GM12878 (cell line): ENCODE results near the gene TLX2. TPM values are rescaled to one million over a fixed set of nuclear protein-coding genes. Genes with fewer than 3 reads are reported as not detected.

Experiments used
- ATAC-seq: fragments of 200-7000 bp; cut with Tn5 transposase; 3 replicates; pipeline ENCODE4 v1.9.1; 2020; ENCODE audit warnings: mild to moderate bottlenecking, moderate library complexity
- BruUV-seq: library from RNA; stranded (reverse); fragments of 400-500 nt; replicated peaks from 2 replicates; lab custom pipeline; 2021; lab: Mats Ljungman, UMichigan
- CTCF ChIA-PET: fragments of 300-600 bp; sonication (Branson Sonifier 250); formaldehyde crosslinking; extraction: SDS; loops from one replicate; lab custom pipeline; 2021; ENCODE audit warnings: inconsistent platforms; lab: Yijun Ruan, JAX
- POLR2A ChIA-PET: fragments of 350-600 bp; formaldehyde crosslinking; extraction: SDS; loops from one replicate; lab custom pipeline; 2021; ENCODE audit warnings: inconsistent platforms; lab: Charles Lee
- RAD21 ChIA-PET: fragments of 300-600 bp; sonication (Branson Sonifier 250); formaldehyde crosslinking; loops from one replicate; lab custom pipeline; 2023; ENCODE audit warnings: antibody characterized with exemption; ENCODE audit not compliant: unreplicated experiment; lab: Charles Lee
- SMC1A ChIA-PET: fragments of 300-600 bp; sonication (Branson Sonifier 250); formaldehyde crosslinking; loops from one replicate; lab custom pipeline; 2023; ENCODE audit not compliant: unreplicated experiment, uncharacterized antibody; lab: Charles Lee
- DNase-seq: peaks from one replicate; pipeline ENCODE4 v3.0.0-alpha.2; 2011; ENCODE audit warnings: low read depth, low spot score
- FAIRE-seq: peaks from 3 replicates; lab custom pipeline; 2011; peaks lifted over from hg19 to GRCh38; lab: Jason Lieb, UNC
- H2AFZ ChIP-seq: 2 replicates; pipeline ENCODE4 v1.6.0; 2011; ENCODE audit warnings: low read depth, low read length, control low read depth; ENCODE audit not compliant: control insufficient read depth
- H3K27ac ChIP-seq: 2 replicates; pipeline ENCODE4 v1.5.1; 2011; ENCODE audit warnings: control low read depth; ENCODE audit not compliant: control insufficient read depth, insufficient read depth
- H3K27me3 ChIP-seq, 2 experiments: replicated peaks in 1 of 2; 2 replicates each; pipeline versions ENCODE4 v1.6.0 to v1.6.1; 2011; ENCODE audit warnings: low read length in 1 of 2; ENCODE audit not compliant: control insufficient read depth in 2 of 2, insufficient read depth in 2 of 2
- H3K36me3 ChIP-seq, 2 experiments: 2 replicates each; pipeline ENCODE4 v1.5.1; 2011; ENCODE audit warnings: low read length in 1 of 2; ENCODE audit not compliant: control insufficient read depth in 2 of 2, insufficient read depth in 2 of 2
- H3K4me1 ChIP-seq: 2 replicates; pipeline ENCODE4 v1.6.1; 2011; ENCODE audit warnings: mild to moderate bottlenecking, low read length, moderate library complexity, mixed read lengths; ENCODE audit not compliant: control insufficient read depth, insufficient read depth
- H3K4me2 ChIP-seq: 2 replicates; pipeline ENCODE4 v1.6.0; 2011; ENCODE audit warnings: control low read depth; ENCODE audit not compliant: control insufficient read depth, insufficient read depth
- H3K4me3 ChIP-seq: fragments of 200-600 bp; sonication (generic); 2 replicates; pipeline ENCODE4 v1.5.1; 2016
- H3K79me2 ChIP-seq: 2 replicates; pipeline ENCODE4 v1.6.0; 2011; ENCODE audit warnings: low read length; ENCODE audit not compliant: control insufficient read depth, insufficient read depth
- H3K9ac ChIP-seq: 2 replicates; pipeline ENCODE4 v1.8.0; 2011; ENCODE audit warnings: low read length, control low read depth, mixed read lengths; ENCODE audit not compliant: control insufficient read depth, insufficient read depth
- H3K9me3 ChIP-seq: replicated peaks from 3 replicates; pipeline ENCODE4 v1.5.1; 2011; ENCODE audit warnings: mild to moderate bottlenecking, low read length; ENCODE audit not compliant: control insufficient read depth, insufficient read depth
- H4K20me1 ChIP-seq: 2 replicates; pipeline ENCODE4 v1.6.0; 2011; ENCODE audit not compliant: control insufficient read depth, insufficient read depth
- EZH2 ChIP-seq: IDR thresholded peaks from 2 replicates; pipeline ENCODE4 v1.6.1; 2012; ENCODE audit warnings: low read depth, mild to moderate bottlenecking, control low read depth, inconsistent platforms, low read length, borderline replicate concordance; ENCODE audit not compliant: control insufficient read depth
- POLR2A ChIP-seq: IDR thresholded peaks from 2 replicates; pipeline ENCODE4 v1.6.1; 2011; ENCODE audit warnings: low read depth, mild to moderate bottlenecking, low read length
- POU2F2 ChIP-seq: IDR thresholded peaks from 3 replicates; pipeline ENCODE4 v1.6.1; 2011; ENCODE audit warnings: low read depth, mild to moderate bottlenecking, low read length, borderline replicate concordance
- SRF ChIP-seq, 2 experiments: IDR thresholded peaks; 2 replicates each; pipeline ENCODE4 v1.6.1; 2011; ENCODE audit warnings: low read depth in 2 of 2, low read length in 2 of 2, mild to moderate bottlenecking in 1 of 2, moderate library complexity in 1 of 2
- SUZ12 ChIP-seq: fragments of 200-600 bp; sonication (generic); IDR thresholded peaks from one replicate; pipeline ENCODE4 v1.6.1; 2018; ENCODE audit warnings: antibody characterized with exemption, mild to moderate bottlenecking; ENCODE audit not compliant: unreplicated experiment
- ZBED1 ChIP-seq: IDR thresholded peaks from 2 replicates; pipeline ENCODE4 v1.6.1; 2016; ENCODE audit warnings: borderline replicate concordance
- WGBS: methylation state at CpG from one replicate; pipeline ENCODE4 v1.1.6; 2016; ENCODE audit warnings: low lambda C conversion rate; ENCODE audit not compliant: insufficient replicate concordance, insufficient coverage; ENCODE audit errors: missing lambda C conversion rate; 5-methylcytosine and 5-hydroxymethylcytosine counted together
- in situ Hi-C: fragments of 300-500 bp; cut with MboI; formaldehyde crosslinking; loops from 9 replicates; pipeline ENCODE4 v1.14.3; 2018; ENCODE audit warnings: mixed read lengths
- intact Hi-C: fragments of 100-400 bp; cut with micrococcal nuclease; formaldehyde crosslinking; loops from one replicate; pipeline ENCODE4 v1.14.2; 2022; ENCODE audit not compliant: unreplicated experiment
- polyA plus RNA-seq, 11 experiments: library from polyadenylated mRNA; depleted of rRNA in 4 of 11; unstranded in 6 of 11; stranded (reverse) in 5 of 11; fragments of >200 nt; fragmentation: Nextera tagmentation in 4 of 11; fragmentation: Illumina TruSeq in 1 of 11; extraction: Ambion mirVana in 4 of 11; extraction: Trizol in 1 of 11; gene quantifications; 1 replicate in 1 of 11; 2 replicates in 10 of 11; pipeline versions ENCODE4 v1.2.1 to v1.2.3, GENCODE V29; 2011 to 2016; ENCODE audit warnings: inconsistent platforms in 2 of 11, missing spikeins in 2 of 11, low read depth in 1 of 11
- total RNA-seq, 4 experiments: library from RNA; depleted of rRNA in 3 of 4; stranded (reverse); fragments of >200 nt in 3 of 4; fragmentation: Illumina TruSeq in 1 of 4; extraction: Trizol in 1 of 4; gene quantifications; 2 replicates each; pipeline versions ENCODE4 v1.2.1 to v1.2.3, GENCODE V29; 2013 to 2021

TLX2 gene
- total and polyA plus RNA-seq, 10 of the 15 experiments (the other 5 are each of a cell fraction or from before 2014, with no cell fraction given) = 0.06 to 5.5 (median 3.6) TPM; not detected in 1

DNA sequence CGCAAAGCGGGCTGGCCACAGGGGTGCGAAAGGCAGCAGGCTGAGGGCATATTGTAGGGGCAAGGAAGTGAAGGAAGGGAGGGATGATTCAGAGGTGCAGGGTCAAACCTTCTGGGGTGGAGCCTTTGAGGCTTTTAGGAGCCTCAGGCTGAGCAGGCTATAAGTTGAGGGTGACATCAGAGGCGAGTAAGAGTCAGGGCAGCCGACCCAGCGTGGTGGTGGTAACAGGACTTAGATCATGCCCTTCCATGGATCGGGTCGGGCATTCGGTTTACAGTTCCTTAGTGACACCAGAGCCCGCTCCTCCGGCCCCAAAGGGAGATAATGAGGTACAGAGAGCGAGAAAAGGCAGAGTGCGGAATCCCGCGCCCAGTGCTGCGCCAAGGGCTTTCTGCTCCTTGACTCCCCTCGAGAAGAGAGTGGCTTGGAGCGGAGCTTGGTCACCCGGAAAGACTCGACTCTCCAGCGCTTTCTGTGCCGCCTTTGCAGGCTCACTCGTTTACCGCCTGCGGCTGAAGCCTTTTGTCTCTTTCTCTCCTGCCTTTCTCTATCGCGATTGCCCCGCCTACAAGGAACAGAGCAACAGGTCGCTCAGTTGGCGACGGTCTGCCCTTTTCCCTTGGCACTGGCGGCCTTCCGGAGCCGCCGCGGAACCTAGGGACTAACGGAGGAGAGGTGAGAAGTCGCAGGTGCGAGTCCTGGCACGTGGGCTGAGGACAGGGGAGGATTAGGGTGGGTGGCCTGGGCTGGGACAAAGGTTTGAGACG lies 15.6 kb upstream of the TLX2 start:
- H3K4me3 ChIP-seq = peak overlapping the region; percentile 57; the same call in 1 of the 2 replicates
- no TSS peak for BruUV-seq
- no peak for FAIRE-seq
- H2AFZ ChIP-seq = no peak overlapping the region
- ChIA-PET POLR2A (interaction anchor here (0.9 kb wide), 1 partner anchor 78 kb away, joined by 3 read pairs; no protein-coding TSS in a partner anchor), SMC1A (interaction anchor here (1.3 to 7.0 kb wide), 2 partner anchors 59 to 88 kb away, joined by 3 to 71 read pairs; no protein-coding TSS in a partner anchor), CTCF (interaction anchor here (0.6 to 13.9 kb wide), 3 partner anchors 15 to 88 kb away, joined by 3 to 231 read pairs (median 4); partner anchors contain the start of genes CCDC142 and TTC31), RAD21 (no interaction called here)
- H3K79me2 ChIP-seq = no peaks in the 10 kb centered on the region
- peaks cover 15% of the 10 kb centered on the region for H3K4me1 ChIP-seq
- H3K4me2 ChIP-seq = peak overlapping the region; percentile 46
- TF ChIP-seq EZH2 = 0 out of 2 replicates have a peak, but pooled peaks have one; percentile 87
- peak; percentile 89 for TF ChIP-seq SUZ12
- TF ChIP-seq SRF (IDR thresholded peaks at IDR 0.05; ENCODE audit: low read depth in 2 of 2, low read length in 2 of 2) = no peak
- TF ChIP-seq POU2F2 = no peak
- TF ChIP-seq POLR2A = peak; percentile 43; the same call in 1 of the 2 replicates
- TF ChIP-seq ZBED1 = peak; percentile 57; the same call in 1 of the 2 replicates
- no peaks in the 10 kb centered on the region; a peak in 2 of 4 replicates for H3K36me3 ChIP-seq
- H3K9ac ChIP-seq = no peak overlapping the region
- intact Hi-C loops = no loop called here
- in situ Hi-C loops = no loop called here
- ATAC-seq = peak; percentile 3; the same call in 1 of the 3 replicates
- H3K27me3 ChIP-seq = peaks cover 15 to 25% of the 10 kb centered on the region in 2 experiments; a peak in 3 of 4 replicates
- no peak for DNase-seq
- H4K20me1 ChIP-seq = no peaks in the 10 kb centered on the region
- no peaks in the 10 kb centered on the region for H3K9me3 ChIP-seq
- 28% methylated on average over 41 of the region's 41 CpGs for whole genome bisulfite sequencing
- no peak overlapping the region for H3K27ac ChIP-seq
